ENCODE data around the gene SSH3. TPM values are rescaled to one million over a fixed set of nuclear protein-coding genes. Genes with fewer than 3 reads are reported as not detected.

The SSH3 gene
- total RNA-seq, 2 donors from 2014 or later = 16.2 to 30.6 TPM

- Histone ChIP-seq H3K4me1 (peaks cover 4% of the 10 kb centered on the region), H3K4me3 (no peak overlapping the region), H3K27ac (no peak overlapping the region), H3K27me3 (no peaks in the 10 kb centered on the region), H3K36me3 (replicated peaks in 1 of 2; ENCODE audit: insufficient read depth in 1 of 2, low read depth in 2 of 2) (peaks cover 0 to 7% of the 10 kb centered on the region in 2 donors), H3K9me3 (no peaks in the 10 kb centered on the region)
- ATAC-seq (no peak), DNase-seq (no peak)
- TF ChIP-seq CTCF (IDR thresholded peaks at IDR 0.05) = no peak
- no peak for TF ChIP-seq POLR2A (IDR thresholded peaks at IDR 0.05)
- WGBS, 2 donors = 89 to 92% methylated on average over 15 of the region's 15 CpGs
- intact Hi-C loops (cut with DNase I) = loop anchor here (5.0 kb wide), 1 partner anchor 34 kb away; no protein-coding TSS in a partner anchor
Measured at GRCh38 chr11:67311556-67312082, 8.3 kb downstream of the SSH3 start.

- ATAC-seq (no peak), DNase-seq (peak in 2 of 4 donors; percentile 38 to 47)
- Histone ChIP-seq H3K4me3 (no peak overlapping the region), H3K27ac (no peak overlapping the region), H3K9me3 (no peaks in the 10 kb centered on the region), H3K27me3 (no peaks in the 10 kb centered on the region), H3K36me3 (replicated peaks in 1 of 2; ENCODE audit: insufficient read depth in 1 of 2, low read depth in 2 of 2) (peaks cover 0 to 4% of the 10 kb centered on the region in 2 donors), H3K4me1 (peaks cover 4% of the 10 kb centered on the region)
- TF ChIP-seq CTCF (IDR thresholded peaks at IDR 0.05) (no peak), POLR2A (IDR thresholded peaks at IDR 0.05) (no peak)
- 54 to 61% methylated on average over 16 to 22 of the region's 22 CpGs for WGBS, 2 donors
- intact Hi-C loops (cut with DNase I) = loop anchor here (5.0 kb wide), 1 partner anchor 35 kb away; no protein-coding TSS in a partner anchor
Measured at GRCh38 chr11:67312187-67313021, 9.1 kb downstream of the SSH3 start.

- TF ChIP-seq CTCF (IDR thresholded peaks at IDR 0.05) = no peak
- no peak for TF ChIP-seq POLR2A (IDR thresholded peaks at IDR 0.05)
- intact Hi-C loops (cut with DNase I) = loop anchor here (5.0 kb wide), 1 partner anchor 36 kb away; no protein-coding TSS in a partner anchor
Measured at GRCh38 chr11:67313125-67313890, 10.0 kb downstream of the SSH3 start.

GRCh38 chr11:67314218-67314617 lies 10.9 kb downstream of the SSH3 start:
- Histone ChIP-seq H3K9me3 (no peaks in the 10 kb centered on the region), H3K4me3 (no peak overlapping the region), H3K27ac (no peak overlapping the region), H3K36me3 (replicated peaks in 1 of 2; ENCODE audit: insufficient read depth in 1 of 2, low read depth in 2 of 2) (peaks cover 0 to 2% of the 10 kb centered on the region in 2 donors), H3K4me1 (peaks cover 14% of the 10 kb centered on the region), H3K27me3 (no peaks in the 10 kb centered on the region)
- TF ChIP-seq POLR2A (IDR thresholded peaks at IDR 0.05) = no peak
- WGBS, 2 donors = 65 to 66% methylated on average over 2 of the region's 2 CpGs
- intact Hi-C loops (cut with DNase I) = loop anchor here (5.0 kb wide), 1 partner anchor 37 kb away; no protein-coding TSS in a partner anchor
- no peak for ATAC-seq
- DNase-seq = no peak

More at GRCh38 chr11:67313125-67313890, 10.0 kb downstream of the SSH3 start:
- H3K9me3 ChIP-seq = no peaks in the 10 kb centered on the region
- DNase-seq (no peak), ATAC-seq (no peak)
- WGBS, 2 donors = 76 to 81% methylated on average over 10 to 11 of the region's 11 CpGs
- H3K36me3 ChIP-seq (replicated peaks in 1 of 2; ENCODE audit: insufficient read depth in 1 of 2, low read depth in 2 of 2) = peaks cover 0 to 2% of the 10 kb centered on the region in 2 donors
- H3K4me1 ChIP-seq = peaks cover 4% of the 10 kb centered on the region
- no peaks in the 10 kb centered on the region for H3K27me3 ChIP-seq
- no peak overlapping the region for H3K27ac ChIP-seq
- no peak overlapping the region for H3K4me3 ChIP-seq
